K562 (cell line): ENCODE data around the gene TMEM121B. TPM values are rescaled to one million over a fixed set of nuclear protein-coding genes. Genes with fewer than 3 reads are reported as not detected.

Experiments
- ATAC-seq: fragments of 200-7000 bp; cut with Tn5 transposase; 3 replicates; pipeline ENCODE4 v1.9.1; 2020; ENCODE audit warnings: moderate library complexity
- BruUV-seq: library from RNA; stranded (reverse); fragments of 400-500 nt; replicated peaks from 2 replicates; lab custom pipeline; 2021; lab: Mats Ljungman, UMichigan
- CTCF ChIA-PET: fragments of 300-600 bp; formaldehyde crosslinking; extraction: SDS; loops from one replicate; lab custom pipeline; 2021; ENCODE audit warnings: low intra/inter-chr PET ratio; lab: Yijun Ruan, JAX
- POLR2A ChIA-PET: fragments of 300-600, 350-650 bp; sonication (Branson Sonifier 250); formaldehyde crosslinking; extraction: SDS; loops from one replicate; lab custom pipeline; 2021; ENCODE audit warnings: antibody characterized with exemption, inconsistent platforms; lab: Yijun Ruan, JAX
- DNase-seq, 4 experiments: peaks; one replicate each; pipeline versions ENCODE4 v3.0.0 to v3.0.0-alpha.2; 2011 to 2018; ENCODE audit warnings: low spot score in 3 of 4, mixed read lengths in 3 of 4; ENCODE audit errors: extremely low read depth in 1 of 4
- FAIRE-seq: peaks from 2 replicates; lab custom pipeline; 2011; peaks lifted over from hg19 to GRCh38; lab: Jason Lieb, UNC
- H2AFZ ChIP-seq: 2 replicates; pipeline ENCODE4 v1.6.0; 2011; ENCODE audit warnings: low read depth, low read length, control low read depth, inconsistent platforms
- H3K27ac ChIP-seq: fragments of 200-600 bp; 3 replicates; pipeline ENCODE4 v1.8.0; 2011; ENCODE audit warnings: low read depth, mild to moderate bottlenecking, control low read depth, inconsistent platforms, low read length, moderate library complexity, mixed read lengths; ENCODE audit errors: extremely low read depth
- H3K27me3 ChIP-seq, 2 experiments: fragments of 300-600 bp in 1 of 2; 2 replicates in 1 of 2; 3 replicates in 1 of 2; pipeline versions ENCODE4 v1.6.0 to v1.8.0; 2011; ENCODE audit warnings: inconsistent platforms in 2 of 2, low read length in 2 of 2, mild to moderate bottlenecking in 1 of 2, mixed read lengths in 1 of 2, moderate library complexity in 1 of 2; ENCODE audit not compliant: control insufficient read depth in 2 of 2, insufficient read depth in 2 of 2
- H3K36me3 ChIP-seq: fragments of 300-600 bp; 3 replicates; pipeline ENCODE4 v1.8.0; 2011; ENCODE audit warnings: mild to moderate bottlenecking, low read length, inconsistent platforms; ENCODE audit not compliant: control insufficient read depth, insufficient read depth
- H3K4me1 ChIP-seq, 2 experiments: fragments of 200-600 bp in 1 of 2; replicated peaks in 1 of 2; 2 replicates in 1 of 2; 3 replicates in 1 of 2; pipeline versions ENCODE4 v1.5.1 to v1.8.0; 2011; ENCODE audit warnings: inconsistent platforms in 2 of 2, low read length in 2 of 2, mild to moderate bottlenecking in 1 of 2, mixed read lengths in 1 of 2, moderate library complexity in 1 of 2; ENCODE audit not compliant: control insufficient read depth in 2 of 2, insufficient read depth in 2 of 2
- H3K4me2 ChIP-seq: 2 replicates; pipeline ENCODE4 v1.6.1; 2011; ENCODE audit warnings: low read length, control low read depth, inconsistent platforms, mixed read lengths; ENCODE audit not compliant: insufficient read depth
- H3K4me3 ChIP-seq: fragments of 200-600 bp; sonication (generic), shearing (Covaris generic); 2 replicates; pipeline ENCODE4 v1.5.1; 2016; ENCODE audit warnings: control low read depth, inconsistent platforms
- H3K79me2 ChIP-seq: fragments of 200-600 bp; 3 replicates; pipeline ENCODE4 v1.8.0; 2011; ENCODE audit warnings: low read length, inconsistent platforms; ENCODE audit not compliant: control insufficient read depth, insufficient read depth
- H3K9ac ChIP-seq, 2 experiments: 2 replicates each; pipeline versions ENCODE4 v1.6.0 to v1.6.1; 2011; ENCODE audit warnings: low read depth in 2 of 2, low read length in 2 of 2, control low read depth in 1 of 2, inconsistent platforms in 1 of 2, mild to moderate bottlenecking in 1 of 2, mixed read lengths in 1 of 2; ENCODE audit not compliant: insufficient read depth in 1 of 2
- H3K9me1 ChIP-seq: one replicate; pipeline ENCODE4 v1.6.0; 2011; ENCODE audit warnings: inconsistent platforms, mild to moderate bottlenecking, low read length, moderate library complexity; ENCODE audit not compliant: control insufficient read depth, insufficient read depth
- H3K9me3 ChIP-seq: replicated peaks from 2 replicates; pipeline ENCODE4 v1.5.1; 2011; ENCODE audit warnings: low read depth, low read length, inconsistent platforms; ENCODE audit not compliant: control insufficient read depth, insufficient read depth
- H4K20me1 ChIP-seq: replicated peaks from 2 replicates; pipeline ENCODE4 v1.6.1; 2011; ENCODE audit warnings: low read length, inconsistent platforms, mixed read lengths; ENCODE audit not compliant: control insufficient read depth, insufficient read depth
- CHD2 ChIP-seq: IDR thresholded peaks from 2 replicates; pipeline ENCODE4 v1.6.1; 2011; ENCODE audit warnings: low read depth, low read length
- HIVEP1 ChIP-seq: fragments of 250-450 bp; sonication (Bioruptor Pico); IDR thresholded peaks from 2 replicates; pipeline ENCODE4 v1.4.0; 2020; ENCODE audit warnings: mild to moderate bottlenecking
- WGBS: fragments of 100-300 bp; shearing (Covaris generic); methylation state at CpG from one replicate; pipeline ENCODE4 v1.1.6; 2016; ENCODE audit warnings: low coverage, mixed read lengths; ENCODE audit not compliant: insufficient coverage; ENCODE audit errors: missing lambda C conversion rate; 5-methylcytosine and 5-hydroxymethylcytosine counted together
- in situ Hi-C: fragments of 300-500 bp; cut with MboI; formaldehyde crosslinking; loops from 4 replicates; pipeline ENCODE4 v1.15.0; 2018; ENCODE audit warnings: inconsistent platforms, mixed read lengths
- intact Hi-C: fragments of 100-400 bp; cut with micrococcal nuclease; formaldehyde crosslinking; loops from 2 replicates; pipeline ENCODE4 v1.14.2; 2022
- polyA plus RNA-seq, 8 experiments: library from polyadenylated mRNA; depleted of rRNA in 4 of 8; stranded (reverse) in 5 of 8; unstranded in 3 of 8; fragments of >200 nt; fragmentation: Nextera tagmentation in 2 of 8; fragmentation: Illumina TruSeq in 1 of 8; extraction: Ambion mirVana in 2 of 8; extraction: Trizol in 1 of 8; gene quantifications; 2 replicates each; pipeline versions ENCODE4 v1.2.1 to v1.2.3, GENCODE V29; 2011 to 2014; ENCODE audit warnings: inconsistent platforms in 1 of 8, missing spikeins in 1 of 8
- total RNA-seq, 7 experiments: library from RNA; depleted of rRNA in 6 of 7; stranded (reverse); fragments of >200 nt in 6 of 7; fragmentation: Illumina TruSeq in 2 of 7; extraction: Trizol in 2 of 7; gene quantifications; 2 replicates each; pipeline versions ENCODE4 v1.2.1 to v1.2.3, GENCODE V29; 2011 to 2021; ENCODE audit warnings: low replicate concordance in 1 of 7
- TF ChIP-seq, protein P1 (sequence below): fragments of 450-650 bp; formaldehyde crosslinking; IDR thresholded peaks from 2 replicates; pipeline ENCODE4 v1.4.0; 2020; ENCODE audit warnings: mild to moderate bottlenecking, mixed read lengths
- TF ChIP-seq, protein P2 (sequence below): fragments of 250-450 bp; sonication (Bioruptor Pico); IDR thresholded peaks from 2 replicates; pipeline ENCODE4 v1.6.1; 2021; ENCODE audit warnings: mild to moderate bottlenecking

Gene TMEM121B
- total and polyA plus RNA-seq, 9 of the 15 experiments (the other 6 are each of a cell fraction or from before 2014, with no cell fraction given): 0.03 to 0.07 (median 0.03) TPM; not detected in 6

DNA sequence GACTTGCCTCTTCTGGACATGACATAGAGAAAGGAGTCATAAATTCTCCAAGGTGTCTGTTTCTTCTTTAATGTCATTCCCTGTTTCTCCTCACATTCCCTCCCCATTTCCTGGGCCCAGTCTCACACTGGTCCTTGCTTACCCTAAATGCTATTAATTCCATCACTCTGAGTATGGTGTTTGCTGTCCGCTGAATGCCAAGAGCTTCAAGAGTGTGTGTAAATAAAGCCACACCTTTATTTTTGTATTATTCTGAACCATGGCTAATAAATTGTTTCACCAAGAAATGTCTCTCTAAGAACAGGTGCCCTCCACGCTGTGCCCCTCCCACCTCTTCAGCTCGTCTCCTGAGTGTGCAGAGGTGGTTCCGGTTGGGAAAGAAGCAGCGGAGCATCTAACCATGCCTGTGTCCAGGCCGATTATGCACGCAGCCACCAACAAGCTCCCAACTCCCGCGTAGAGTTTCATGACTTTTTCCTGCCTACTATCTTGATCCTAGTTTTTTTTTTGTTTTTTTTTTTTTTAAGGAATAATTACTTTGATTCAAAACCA, 8.6 kb downstream of the TMEM121B start:
- H3K4me3 ChIP-seq: no peak overlapping the region
- DNase-seq (no peak), FAIRE-seq (no peak), ATAC-seq (no peak)
- no peak overlapping the region for H2AFZ ChIP-seq
- peaks cover 0 to 4% of the 10 kb centered on the region in 2 experiments; a peak in 1 of 5 replicates for H3K4me1 ChIP-seq
- no peaks in the 10 kb centered on the region for H3K9me1 ChIP-seq
- H3K27ac ChIP-seq: no peak overlapping the region
- H3K4me2 ChIP-seq: no peak overlapping the region
- BruUV-seq: no TSS peak
- no peak overlapping the region for H3K9ac ChIP-seq
- peaks cover 22 to 36% of the 10 kb centered on the region in 2 experiments for H3K27me3 ChIP-seq
- intact Hi-C loops (no loop called here), in situ Hi-C loops (no loop called here)
- CTCF ChIA-PET: no interaction called here
- H3K36me3 ChIP-seq: peaks cover 10% of the 10 kb centered on the region; the same call in 1 of the 3 replicates
- H4K20me1 ChIP-seq: peaks cover 14% of the 10 kb centered on the region
- TF ChIP-seq CHD2: no peak
- WGBS: 21% methylated on average over 9 of the region's 9 CpGs
- POLR2A ChIA-PET: interaction anchor here (0.5 to 0.6 kb wide), 2 partner anchors 21 to 137 kb away, joined by 3 to 4 read pairs; no protein-coding TSS in a partner anchor
- no peaks in the 10 kb centered on the region for H3K9me3 ChIP-seq
- H3K79me2 ChIP-seq: no peaks in the 10 kb centered on the region

DNA sequence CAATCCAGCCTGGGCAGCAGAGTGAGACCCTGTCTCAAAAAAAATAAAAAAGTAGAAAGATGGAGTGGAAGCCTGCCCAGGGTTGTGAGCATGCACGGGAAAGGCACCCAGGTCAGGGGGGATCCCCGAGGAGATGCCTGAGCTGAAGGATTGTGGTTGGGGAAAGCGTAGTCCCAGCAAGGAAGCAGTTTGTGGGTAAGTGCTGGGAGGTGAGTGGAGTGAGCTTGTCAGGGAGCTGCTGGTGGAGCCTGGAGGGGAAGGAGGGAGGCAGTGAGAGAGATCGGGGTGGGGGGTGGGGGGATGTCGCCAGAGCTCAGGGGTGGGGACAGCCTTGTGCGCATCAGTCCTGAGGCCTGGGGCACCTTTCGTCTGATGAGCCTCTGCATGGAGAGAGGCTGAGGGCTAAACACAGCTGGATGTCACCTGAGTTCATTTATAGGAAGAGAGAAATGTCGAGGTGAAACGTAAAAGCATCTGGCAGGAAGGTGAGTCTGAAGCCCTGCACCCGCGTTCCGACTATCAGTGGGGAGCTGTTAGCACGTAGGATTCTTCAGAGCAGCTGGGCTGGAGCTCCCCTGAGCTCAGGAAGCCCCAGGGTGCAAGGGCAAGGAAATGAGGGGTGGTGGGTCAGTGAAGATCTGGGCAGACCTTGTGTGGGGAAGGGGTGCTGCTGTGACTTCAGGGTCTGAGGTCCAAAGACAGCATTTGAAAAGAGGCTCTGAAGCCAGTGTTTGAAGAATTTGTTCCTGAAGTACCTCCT, 10.2 kb downstream of the TMEM121B start:
- no peak overlapping the region for H3K4me3 ChIP-seq
- 39% methylated on average over 12 of the region's 13 CpGs for WGBS
- ChIA-PET POLR2A (interaction anchor here (3.5 kb wide), 1 partner anchor 13 kb away, joined by 18 read pairs; no protein-coding TSS in a partner anchor), CTCF (no interaction called here)
- in situ Hi-C loops (no loop called here), intact Hi-C loops (no loop called here)
- no peak for DNase-seq
- H3K4me2 ChIP-seq: no peak overlapping the region
- no peak overlapping the region for H2AFZ ChIP-seq
- peaks cover 0 to 4% of the 10 kb centered on the region in 2 experiments; a peak in 1 of 5 replicates for H3K4me1 ChIP-seq
- peaks cover 14% of the 10 kb centered on the region for H4K20me1 ChIP-seq
- H3K9me3 ChIP-seq: no peaks in the 10 kb centered on the region
- FAIRE-seq: no peak
- H3K27me3 ChIP-seq: peaks cover 13 to 26% of the 10 kb centered on the region in 2 experiments
- no peak overlapping the region for H3K9ac ChIP-seq
- no peaks in the 10 kb centered on the region for H3K9me1 ChIP-seq
- H3K27ac ChIP-seq: no peak overlapping the region
- no peaks in the 10 kb centered on the region for H3K79me2 ChIP-seq
- peaks cover 12% of the 10 kb centered on the region; the same call in 1 of the 3 replicates for H3K36me3 ChIP-seq
- TF ChIP-seq, protein P1, sequence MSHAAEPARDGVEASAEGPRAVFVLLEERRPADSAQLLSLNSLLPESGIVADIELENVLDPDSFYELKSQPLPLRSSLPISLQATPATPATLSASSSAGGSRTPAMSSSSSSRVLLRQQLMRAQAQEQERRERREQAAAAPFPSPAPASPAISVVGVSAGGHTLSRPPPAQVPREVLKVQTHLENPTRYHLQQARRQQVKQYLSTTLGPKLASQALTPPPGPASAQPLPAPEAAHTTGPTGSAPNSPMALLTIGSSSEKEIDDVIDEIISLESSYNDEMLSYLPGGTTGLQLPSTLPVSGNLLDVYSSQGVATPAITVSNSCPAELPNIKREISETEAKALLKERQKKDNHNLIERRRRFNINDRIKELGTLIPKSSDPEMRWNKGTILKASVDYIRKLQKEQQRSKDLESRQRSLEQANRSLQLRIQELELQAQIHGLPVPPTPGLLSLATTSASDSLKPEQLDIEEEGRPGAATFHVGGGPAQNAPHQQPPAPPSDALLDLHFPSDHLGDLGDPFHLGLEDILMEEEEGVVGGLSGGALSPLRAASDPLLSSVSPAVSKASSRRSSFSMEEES: no peak
- TF ChIP-seq, protein P2, sequence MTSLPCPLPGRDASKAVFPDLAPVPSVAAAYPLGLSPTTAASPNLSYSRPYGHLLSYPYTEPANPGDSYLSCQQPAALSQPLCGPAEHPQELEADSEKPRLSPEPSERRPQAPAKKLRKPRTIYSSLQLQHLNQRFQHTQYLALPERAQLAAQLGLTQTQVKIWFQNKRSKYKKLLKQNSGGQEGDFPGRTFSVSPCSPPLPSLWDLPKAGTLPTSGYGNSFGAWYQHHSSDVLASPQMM (CRISPR knock-in tag): no peak
- TF ChIP-seq HIVEP1 (CRISPR knock-in tag): no peak
- ATAC-seq: no peak
- no TSS peak for BruUV-seq
